PC-9 (cell line): ENCODE measurements around the gene ASCC1.

Experiments used
- CTCF ChIP-seq: fragments of 200-600 bp; sonication (generic); conservative IDR thresholded peaks from 2 replicates; pipeline ENCODE4 v1.6.1; 2017; ENCODE audit warnings: mixed run types, antibody characterized with exemption, mild to moderate bottlenecking, moderate library complexity
- EZH2 ChIP-seq: fragments of 200-600 bp; sonication (generic); IDR thresholded peaks from 2 replicates; pipeline ENCODE4 v1.8.0; 2017; ENCODE audit warnings: antibody characterized with exemption, low read depth

- TF ChIP-seq CTCF = peak; percentile 71
- TF ChIP-seq EZH2 = no peak
Observed at GRCh38 chr10:72126184-72126871, 89.7 kb downstream of the ASCC1 start.
